LNCAP (cell line): ENCODE results near the gene SFT2D3.

Source experiments
- CTCF ChIP-seq: fragments of 450-650 bp; IDR thresholded peaks from 2 replicates; pipeline ENCODE4 v1.5.1; 2017; ENCODE audit warnings: mild to moderate bottlenecking

The SFT2D3 gene

GRCh38 chr2:127695491-127696472 lies 5.5 kb upstream of the SFT2D3 start:
- TF ChIP-seq CTCF, result no peak

GRCh38 chr2:127697482-127698180 lies 3.7 kb upstream of the SFT2D3 start:
- TF ChIP-seq CTCF, result no peak

GRCh38 chr2:127698553-127699355 lies 2.5 kb upstream of the SFT2D3 start:
- TF ChIP-seq CTCF, result no peak

- TF ChIP-seq CTCF, result no peak; the same call in 1 of the 2 replicates
Observed at GRCh38 chr2:127700527-127701192, 637 bp upstream of the SFT2D3 start.

GRCh38 chr2:127701651-127702394 lies 526 bp downstream of the SFT2D3 start:
- TF ChIP-seq CTCF, result 0 out of 2 replicates have a peak, but pooled peaks have one; percentile 15

GRCh38 chr2:127702395-127703009 lies 1.2 kb downstream of the SFT2D3 start:
- no peak for TF ChIP-seq CTCF
